Posterior cingulate gyrus (tissue), 11 donors: ENCODE measurements around the gene AMOTL1.
"Not testable (repeated sequence)": the region's sequence is repeated elsewhere in the genome, so short reads cannot be mapped to it uniquely, and the experiment has no call there.

Experiments used
- DNase-seq, 10 donors: peaks; one replicate each; pipeline versions ENCODE4 v3.0.0 to v3.0.0-alpha.2; 2020 to 2021; ENCODE audit warnings: mixed read lengths in 3 of 10
- intact Hi-C: fragments of 100-400 bp; cut with DNase I; formaldehyde crosslinking; loops from one replicate; pipeline ENCODE4 v1.15.1; 2023

The AMOTL1 gene

GRCh38 chr11:94812724-94813720 is 44.9 kb downstream of the AMOTL1 start:
- intact Hi-C loops, DNase-seq: not testable (repeated sequence)

DNA sequence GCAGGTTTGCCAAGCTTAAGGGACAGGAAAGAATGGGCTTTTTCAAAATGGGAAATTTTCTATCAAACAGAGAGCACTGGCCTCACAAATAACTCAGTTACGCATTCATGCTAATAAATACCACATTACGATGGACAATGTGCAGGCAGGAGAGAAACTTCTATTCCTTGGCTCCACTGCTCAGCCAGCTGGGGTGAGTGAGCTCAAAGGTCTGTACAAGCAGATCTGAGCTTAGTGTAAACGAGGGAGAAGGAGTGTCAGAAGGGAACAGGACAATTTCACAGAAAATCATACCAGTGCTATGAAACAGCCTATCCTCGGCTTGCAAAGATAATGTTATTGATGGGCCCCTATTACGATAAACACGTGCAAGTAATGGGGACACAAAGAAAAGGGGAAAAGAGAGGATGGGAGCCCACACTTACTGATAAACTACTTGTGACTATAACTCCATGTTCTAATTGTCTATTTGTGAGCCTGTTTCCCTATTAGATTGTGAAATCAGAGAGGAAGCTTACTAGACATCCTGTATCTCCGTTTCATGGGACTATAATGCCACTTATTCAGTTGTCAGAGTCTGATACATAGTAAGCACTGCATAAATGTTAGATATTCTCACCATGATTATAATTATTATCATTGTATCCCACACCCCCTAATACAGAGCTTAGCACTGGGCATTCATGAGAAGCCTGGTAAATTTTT is 46.3 kb downstream of the AMOTL1 start:
- intact Hi-C loops = no loop called here
- no peak for DNase-seq

GRCh38 chr11:94815705-94816344 is 47.7 kb downstream of the AMOTL1 start:
- intact Hi-C loops = no loop called here
- no peak for DNase-seq

- intact Hi-C loops = no loop called here
- DNase-seq = no peak
Measured at GRCh38 chr11:94820480-94820879, 52.3 kb downstream of the AMOTL1 start.

- no peak for DNase-seq
- intact Hi-C loops = no loop called here
Measured at GRCh38 chr11:94821439-94821838, 53.3 kb downstream of the AMOTL1 start.

DNA sequence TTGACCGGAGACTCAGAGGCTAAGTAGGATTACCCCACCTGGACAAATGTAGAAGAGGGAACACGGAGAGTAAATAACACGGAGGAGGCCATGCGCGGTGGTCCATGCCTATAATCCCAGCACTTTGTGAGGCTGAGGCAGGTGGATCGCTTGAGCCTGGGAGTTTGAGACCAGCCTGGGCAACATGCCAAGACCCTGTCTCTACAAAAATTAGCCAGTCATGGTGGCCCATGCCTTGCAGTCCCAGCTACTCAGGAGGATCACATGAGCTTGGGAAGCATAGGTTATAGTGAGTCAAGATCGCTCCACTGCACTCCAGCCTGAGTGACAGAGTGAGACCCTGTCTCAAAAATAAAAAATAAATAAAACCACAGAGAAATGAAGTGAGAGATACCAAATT is 53.9 kb downstream of the AMOTL1 start:
- intact Hi-C loops = no loop called here
- DNase-seq = no peak

DNA sequence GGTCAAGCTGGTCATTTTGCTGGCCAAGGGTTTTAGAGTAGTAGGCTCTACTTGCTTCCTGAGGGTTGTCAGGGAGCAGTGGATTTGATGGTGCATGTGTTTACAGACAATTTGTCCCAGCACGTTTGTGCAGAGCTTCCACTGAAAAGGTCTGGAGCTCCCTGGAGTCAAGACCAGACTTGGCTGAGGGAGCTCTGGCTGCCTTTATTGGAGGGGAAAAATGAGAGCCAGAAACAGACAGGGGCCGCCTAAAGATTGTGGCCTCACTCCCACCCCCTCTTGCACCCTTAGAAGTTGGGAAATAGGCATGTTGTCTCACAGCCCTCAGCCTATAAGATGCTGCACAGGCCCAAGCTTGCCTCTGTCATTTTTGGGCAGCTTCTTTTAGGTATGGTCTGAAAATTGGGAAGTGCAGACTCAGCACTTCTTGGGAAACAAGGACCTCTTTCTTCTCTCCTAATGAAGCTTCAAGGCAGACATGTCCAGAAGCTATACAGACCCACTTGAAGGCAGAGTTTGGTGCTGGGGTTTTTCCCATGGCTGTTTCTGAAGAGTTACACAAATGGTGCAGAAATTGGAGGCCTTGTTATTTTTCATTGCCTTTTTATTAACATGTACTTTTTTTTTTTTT is 55.1 kb downstream of the AMOTL1 start:
- DNase-seq = no peak
- intact Hi-C loops = no loop called here

DNA sequence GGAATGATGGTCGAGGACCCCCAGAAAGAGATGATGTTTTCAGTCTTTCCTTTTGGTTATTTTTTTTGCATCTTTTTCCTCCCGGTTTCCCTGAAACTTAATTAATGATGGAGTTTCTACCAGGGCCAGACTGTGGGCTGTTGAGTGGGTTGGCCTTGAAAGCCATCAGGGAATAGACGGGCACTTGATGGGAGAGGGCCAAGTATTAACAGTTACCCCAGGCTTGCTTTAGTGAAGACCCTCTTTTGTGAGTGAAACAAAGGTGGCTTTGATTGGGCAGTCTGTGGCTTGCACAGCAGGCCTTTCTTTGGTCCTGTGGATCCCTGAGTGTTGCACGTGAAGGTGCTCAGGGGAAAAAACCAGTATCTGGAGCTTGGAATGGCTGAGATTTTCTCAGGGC is 56.9 kb downstream of the AMOTL1 start:
- intact Hi-C loops = no loop called here
- no peak for DNase-seq

DNA sequence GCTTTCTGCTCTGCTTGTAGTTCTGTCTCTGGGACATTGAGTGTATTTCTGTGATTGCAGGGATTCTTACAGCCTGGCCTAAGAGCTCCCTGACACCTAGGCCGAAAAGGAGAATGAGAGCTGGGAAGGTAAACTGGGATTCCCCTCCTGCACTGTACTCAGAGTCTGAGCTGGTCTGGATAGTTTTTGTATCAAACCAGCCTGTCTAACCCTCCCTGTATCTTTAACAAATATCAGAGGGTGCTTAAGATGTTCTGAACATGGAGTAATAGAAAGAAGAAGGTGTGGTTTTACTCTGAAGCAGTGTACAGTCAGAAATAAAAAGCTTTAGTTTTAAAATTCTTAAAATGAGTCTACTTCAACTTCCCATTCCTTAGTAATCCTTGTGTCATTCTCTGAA is 57.3 kb downstream of the AMOTL1 start:
- intact Hi-C loops = no loop called here

GRCh38 chr11:94826415-94826814 is 58.3 kb downstream of the AMOTL1 start:
- intact Hi-C loops = no loop called here
- DNase-seq = no peak

More for the DNA sequence above, 57.3 kb downstream of the AMOTL1 start:
- no peak for DNase-seq

GRCh38 chr11:94828088-94828487 is 59.9 kb downstream of the AMOTL1 start:
- intact Hi-C loops = no loop called here
- no peak for DNase-seq

GRCh38 chr11:94830722-94831510 is 62.8 kb downstream of the AMOTL1 start:
- intact Hi-C loops = no loop called here
- DNase-seq = no peak

DNA sequence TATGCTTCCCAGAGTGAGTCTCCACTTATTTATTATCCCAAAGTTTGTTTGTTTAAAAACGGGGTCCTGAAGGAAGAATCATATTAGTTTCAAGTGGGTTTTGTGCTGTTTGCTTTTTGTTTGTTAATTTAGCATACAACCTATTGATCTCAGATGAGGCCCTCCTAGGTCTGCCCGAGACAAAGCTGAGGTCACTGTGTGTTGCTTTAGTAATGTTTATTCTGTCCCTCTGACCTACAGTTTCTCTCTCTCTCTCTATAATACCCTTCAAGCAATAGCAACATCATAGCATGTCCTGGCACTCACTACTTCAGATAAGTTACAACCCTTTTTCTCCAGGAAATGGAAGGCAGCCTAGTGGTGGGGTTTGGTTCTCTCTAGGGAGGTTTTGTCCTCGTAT is 63.4 kb downstream of the AMOTL1 start:
- DNase-seq = no peak
- intact Hi-C loops = no loop called here

DNA sequence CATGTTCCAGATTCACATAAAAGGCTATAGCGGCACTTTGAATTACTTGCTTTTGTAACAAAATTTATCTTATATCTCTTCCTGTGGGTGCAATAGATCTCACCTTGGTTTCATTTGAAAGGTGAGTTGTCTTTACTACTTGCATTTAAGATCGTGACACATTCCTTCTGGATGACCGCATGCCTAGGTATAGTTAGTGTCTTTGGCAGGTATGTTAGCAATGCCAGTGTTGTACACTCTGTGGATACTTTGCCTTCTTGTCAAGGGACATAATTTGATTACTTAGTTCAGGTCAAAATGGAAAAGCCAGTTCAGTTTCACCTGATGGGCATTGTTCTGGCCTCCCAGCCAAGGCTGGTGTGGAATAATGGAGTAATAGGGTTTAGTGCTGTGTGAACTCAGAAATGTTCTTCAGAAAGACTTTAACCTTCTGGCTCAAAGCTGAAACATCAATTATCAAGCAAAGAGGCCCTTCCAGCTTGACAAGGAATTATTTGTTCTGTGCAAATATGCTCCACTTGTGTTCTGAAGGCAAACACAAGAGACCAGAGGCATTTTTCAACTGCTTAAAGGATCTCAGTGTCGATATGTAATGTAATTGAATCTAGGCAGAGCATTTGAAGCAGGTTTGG is 64.6 kb downstream of the AMOTL1 start:
- no peak for DNase-seq
- intact Hi-C loops = no loop called here

- no peak for DNase-seq
- intact Hi-C loops = no loop called here
Measured at GRCh38 chr11:94834911-94835593, 66.9 kb downstream of the AMOTL1 start.

GRCh38 chr11:94835594-94835927 is 67.4 kb downstream of the AMOTL1 start:
- intact Hi-C loops = no loop called here
- no peak for DNase-seq

GRCh38 chr11:94837317-94837716 is 69.2 kb downstream of the AMOTL1 start:
- no peak for DNase-seq
- intact Hi-C loops = no loop called here

GRCh38 chr11:94838027-94838731 is 70.0 kb downstream of the AMOTL1 start:
- DNase-seq = no peak
- intact Hi-C loops = no loop called here
